LHCN-M2 (cell line): ENCODE data around the gene MAN1A2. TPM values are rescaled to one million over a fixed set of nuclear protein-coding genes. Genes with fewer than 3 reads are reported as not detected.
"Not testable (repeated sequence)": the region's sequence is repeated elsewhere in the genome, so short reads cannot be mapped to it uniquely, and the experiment has no call there.

Experiments
- DNase-seq: peaks from one replicate; pipeline ENCODE4 v3.0.0-alpha.2; 2012; ENCODE audit warnings: low read depth
- total RNA-seq: library from RNA; depleted of rRNA; stranded (reverse); fragments of >200 nt; gene quantifications from 2 replicates; pipeline ENCODE4 v1.2.3, GENCODE V29; 2014

The MAN1A2 gene
- total RNA-seq, 1 experiment from 2014 or later: 26.8 TPM

- no peak for DNase-seq
Measured at GRCh38 chr1:117556341-117556740, 189.1 kb downstream of the MAN1A2 start.

GRCh38 chr1:117556976-117557375 lies 189.7 kb downstream of the MAN1A2 start:
- DNase-seq: no peak

- not testable (repeated sequence) for DNase-seq
Measured at GRCh38 chr1:117558451-117558850, 191.2 kb downstream of the MAN1A2 start.

- DNase-seq: no peak
Measured at GRCh38 chr1:117559139-117559538, 191.9 kb downstream of the MAN1A2 start.

- no peak for DNase-seq
Measured at GRCh38 chr1:117559985-117560384, 192.7 kb downstream of the MAN1A2 start.

- DNase-seq: no peak
Measured at GRCh38 chr1:117561071-117561470, 193.8 kb downstream of the MAN1A2 start.

GRCh38 chr1:117561551-117561950 lies 194.3 kb downstream of the MAN1A2 start:
- no peak for DNase-seq

- DNase-seq: no peak
Measured at GRCh38 chr1:117562581-117563491, 195.6 kb downstream of the MAN1A2 start.

- DNase-seq: no peak
Measured at GRCh38 chr1:117563492-117563875, 196.2 kb downstream of the MAN1A2 start.

- DNase-seq: no peak
Measured at GRCh38 chr1:117564227-117565075, 197.2 kb downstream of the MAN1A2 start.

GRCh38 chr1:117565076-117565556 lies 197.9 kb downstream of the MAN1A2 start:
- DNase-seq: no peak

GRCh38 chr1:117565745-117566455 lies 198.7 kb downstream of the MAN1A2 start:
- DNase-seq: no peak

GRCh38 chr1:117566556-117566955 lies 199.3 kb downstream of the MAN1A2 start:
- no peak for DNase-seq

- DNase-seq: no peak
Measured at GRCh38 chr1:117567435-117567834, 200.2 kb downstream of the MAN1A2 start.

- DNase-seq: no peak
Measured at GRCh38 chr1:117567976-117568375, 200.7 kb downstream of the MAN1A2 start.

- no peak for DNase-seq
Measured at GRCh38 chr1:117568999-117569398, 201.8 kb downstream of the MAN1A2 start.

- no peak for DNase-seq
Measured at GRCh38 chr1:117569856-117570255, 202.6 kb downstream of the MAN1A2 start.

GRCh38 chr1:117570988-117571409 lies 203.8 kb downstream of the MAN1A2 start:
- no peak for DNase-seq

- DNase-seq: no peak
Measured at GRCh38 chr1:117571496-117571895, 204.2 kb downstream of the MAN1A2 start.

GRCh38 chr1:117572546-117572945 lies 205.3 kb downstream of the MAN1A2 start:
- no peak for DNase-seq

GRCh38 chr1:117573386-117574023 lies 206.3 kb downstream of the MAN1A2 start:
- no peak for DNase-seq
